IMR-90 (cell line): Measurements from ENCODE around the gene NCKAP5. TPM values are rescaled to one million over a fixed set of nuclear protein-coding genes. Genes with fewer than 3 reads are reported as not detected.

Experiments
- ATAC-seq: fragments of 200-7000 bp; cut with Tn5 transposase; 2 replicates; pipeline ENCODE4 v1.9.1; 2020; ENCODE audit warnings: low read depth, mild to moderate bottlenecking, moderate library complexity
- BruUV-seq: library from RNA; stranded (reverse); fragments of 400-500 nt; replicated peaks from 2 replicates; lab custom pipeline; 2021; lab: Mats Ljungman, UMichigan
- CTCF ChIA-PET: fragments of 300-600 bp; formaldehyde crosslinking; extraction: SDS; loops from one replicate; lab custom pipeline; 2021; ENCODE audit warnings: antibody characterized with exemption; lab: Yijun Ruan, JAX
- POLR2A ChIA-PET: fragments of 300-600 bp; sonication (Branson Sonifier 250); formaldehyde crosslinking; loops from one replicate; lab custom pipeline; 2022; ENCODE audit warnings: antibody characterized with exemption; ENCODE audit not compliant: unreplicated experiment; lab: Charles Lee
- DNase-seq: peaks from one replicate; pipeline ENCODE4 v3.0.0; 2013
- H2AFZ ChIP-seq: replicated peaks from 2 replicates; pipeline ENCODE3; 2013; ENCODE audit warnings: low read length, mild to moderate bottlenecking; ENCODE audit not compliant: poor library complexity
- H2AK5ac ChIP-seq: 2 replicates; pipeline ENCODE4 v1.6.1; 2013; ENCODE audit warnings: low read depth, low read length, inconsistent platforms
- H2AK9ac ChIP-seq: replicated peaks from 2 replicates; pipeline ENCODE3; 2013; ENCODE audit warnings: mild to moderate bottlenecking, low read depth, low read length, moderate library complexity; ENCODE audit not compliant: poor library complexity
- H2BK120ac ChIP-seq: 2 replicates; pipeline ENCODE4 v1.6.1; 2013; ENCODE audit warnings: low read depth, low read length, inconsistent platforms
- H2BK15ac ChIP-seq: 3 replicates; pipeline ENCODE4 v1.6.1; 2013; ENCODE audit warnings: low read depth, low read length, inconsistent platforms
- H2BK20ac ChIP-seq: 2 replicates; pipeline ENCODE4 v1.6.1; 2013; ENCODE audit warnings: low read depth, mild to moderate bottlenecking, inconsistent platforms, low read length, moderate library complexity
- H2BK5ac ChIP-seq: 2 replicates; pipeline ENCODE4 v1.6.1; 2013; ENCODE audit warnings: mild to moderate bottlenecking, low read depth, low read length, inconsistent platforms; ENCODE audit not compliant: poor library complexity, severe bottlenecking
- H3K14ac ChIP-seq: replicated peaks from 2 replicates; pipeline ENCODE4 v1.6.1; 2013; ENCODE audit warnings: low read depth, low read length, inconsistent platforms
- H3K18ac ChIP-seq: 2 replicates; pipeline ENCODE4 v1.6.1; 2013; ENCODE audit warnings: low read depth, low read length, control low read depth
- H3K23ac ChIP-seq: 2 replicates; pipeline ENCODE4 v1.6.1; 2013; ENCODE audit warnings: low read depth, low read length, inconsistent platforms
- H3K27ac ChIP-seq: 2 replicates; pipeline ENCODE4 v1.5.1; 2013; ENCODE audit warnings: mild to moderate bottlenecking, control low read depth, low read length; ENCODE audit not compliant: insufficient read depth
- H3K27me3 ChIP-seq: 2 replicates; pipeline ENCODE4 v1.6.1; 2013; ENCODE audit warnings: low read length; ENCODE audit not compliant: control insufficient read depth, insufficient read depth
- H3K36me3 ChIP-seq: 2 replicates; pipeline ENCODE4 v1.6.1; 2013; ENCODE audit warnings: low read length, mixed read lengths; ENCODE audit not compliant: control insufficient read depth, insufficient read depth
- H3K4ac ChIP-seq: 2 replicates; pipeline ENCODE4 v1.6.1; 2013; ENCODE audit warnings: low read depth, low read length, inconsistent platforms
- H3K4me1 ChIP-seq: 2 replicates; pipeline ENCODE4 v1.6.1; 2013; ENCODE audit warnings: low read length, mixed read lengths; ENCODE audit not compliant: control insufficient read depth, insufficient read depth
- H3K4me2 ChIP-seq: 2 replicates; pipeline ENCODE4 v1.6.1; 2013; ENCODE audit warnings: low read depth, mild to moderate bottlenecking, control low read depth, low read length, moderate library complexity
- H3K4me3 ChIP-seq: 2 replicates; pipeline ENCODE4 v1.5.1; 2013; ENCODE audit warnings: low read depth, mild to moderate bottlenecking, control low read depth, low read length, moderate library complexity; ENCODE audit not compliant: insufficient read depth
- H3K56ac ChIP-seq: 2 replicates; pipeline ENCODE4 v1.6.1; 2013; ENCODE audit warnings: low read length, inconsistent platforms; ENCODE audit not compliant: insufficient read depth; ENCODE audit errors: extremely low read depth
- H3K79me1 ChIP-seq, 2 experiments: 2 replicates each; pipeline ENCODE4 v1.6.1; 2013; ENCODE audit warnings: low read length in 2 of 2, inconsistent platforms in 1 of 2, low read depth in 1 of 2
- H3K9ac ChIP-seq: 2 replicates; pipeline ENCODE4 v1.6.1; 2013; ENCODE audit warnings: low read depth, low read length, control low read depth
- H3K9me1 ChIP-seq: 2 replicates; pipeline ENCODE4 v1.6.1; 2013; ENCODE audit warnings: low read length, inconsistent platforms; ENCODE audit not compliant: insufficient read depth
- H3K9me3 ChIP-seq: 2 replicates; pipeline ENCODE4 v1.6.1; 2013; ENCODE audit warnings: low read length; ENCODE audit not compliant: control insufficient read depth, insufficient read depth
- H4K20me1 ChIP-seq: 2 replicates; pipeline ENCODE4 v1.6.1; 2013; ENCODE audit warnings: low read length, inconsistent platforms; ENCODE audit not compliant: insufficient read depth
- H4K5ac ChIP-seq: 2 replicates; pipeline ENCODE4 v1.6.1; 2013; ENCODE audit warnings: mild to moderate bottlenecking, low read depth, low read length, control low read depth
- H4K8ac ChIP-seq, 2 experiments: 2 replicates each; pipeline ENCODE4 v1.6.1; 2013; ENCODE audit warnings: low read depth in 2 of 2, low read length in 2 of 2, control low read depth in 1 of 2, inconsistent platforms in 1 of 2
- H4K91ac ChIP-seq: 2 replicates; pipeline ENCODE4 v1.6.1; 2013; ENCODE audit warnings: low read depth, low read length, inconsistent platforms; ENCODE audit not compliant: insufficient read depth
- CEBPB ChIP-seq: IDR thresholded peaks from 2 replicates; pipeline ENCODE4 v1.6.1; 2012; ENCODE audit warnings: low read depth, low read length, improper control_type of control experiment
- CHD1 ChIP-seq: IDR thresholded peaks from 2 replicates; pipeline ENCODE4 v1.6.1; 2012; ENCODE audit warnings: low read depth, low read length, improper control_type of control experiment
- CTCF ChIP-seq: conservative IDR thresholded peaks from 2 replicates; pipeline ENCODE4 v1.5.1; 2012; ENCODE audit warnings: mild to moderate bottlenecking, low read depth, low read length, improper control_type of control experiment
- FOS ChIP-seq: fragments of 150-350 bp; IDR thresholded peaks from 2 replicates; pipeline ENCODE4 v1.6.1; 2016; ENCODE audit warnings: low read depth, low read length
- MAFK ChIP-seq: IDR thresholded peaks from 2 replicates; pipeline ENCODE4 v1.6.1; 2012; ENCODE audit warnings: low read depth, low read length, improper control_type of control experiment
- MAZ ChIP-seq: IDR thresholded peaks from 2 replicates; pipeline ENCODE4 v1.6.1; 2012; ENCODE audit warnings: low read depth, mild to moderate bottlenecking, low read length, improper control_type of control experiment, moderate library complexity, borderline replicate concordance
- MXI1 ChIP-seq: IDR thresholded peaks from 2 replicates; pipeline ENCODE4 v1.6.1; 2012; ENCODE audit warnings: low read depth, mild to moderate bottlenecking, low read length, moderate library complexity, borderline replicate concordance
- POLR2A ChIP-seq: IDR thresholded peaks from 2 replicates; pipeline ENCODE4 v1.6.1; 2012; ENCODE audit warnings: mild to moderate bottlenecking, low read depth, low read length
- RCOR1 ChIP-seq: IDR thresholded peaks from 2 replicates; pipeline ENCODE4 v1.6.1; 2012; ENCODE audit warnings: mild to moderate bottlenecking, low read length, improper control_type of control experiment; ENCODE audit not compliant: insufficient replicate concordance
- RFX5 ChIP-seq: IDR thresholded peaks from 2 replicates; pipeline ENCODE4 v1.8.0; 2012; ENCODE audit warnings: low read depth, mild to moderate bottlenecking, low read length, moderate library complexity
- SMC3 ChIP-seq: fragments of 150-350 bp; IDR thresholded peaks from 2 replicates; pipeline ENCODE4 v1.6.1; 2016; ENCODE audit warnings: low read depth, mild to moderate bottlenecking, antibody characterized with exemption, low read length, moderate library complexity
- WGBS, 2 experiments: methylation state at CpG; one replicate each; pipeline versions ENCODE4 v1.1.5 to v1.1.7; 2013; ENCODE audit warnings: missing lambda C conversion rate in 2 of 2; ENCODE audit not compliant: insufficient read length in 1 of 2; ENCODE audit errors: extremely low coverage in 2 of 2; 5-methylcytosine and 5-hydroxymethylcytosine counted together
- dilution Hi-C: fragments of 300-500 bp; cut with HindIII; formaldehyde crosslinking; loops from one replicate; pipeline ENCODE4 v1.14.3; 2018; ENCODE audit warnings: low sequenced_read_pairs; ENCODE audit not compliant: unreplicated experiment
- in situ Hi-C: fragments of 300-500 bp; cut with MboI; formaldehyde crosslinking; loops from 3 replicates; pipeline ENCODE4 v1.14.3; 2019; ENCODE audit warnings: low sequenced_read_pairs, inconsistent platforms, mixed read lengths
- intact Hi-C: fragments of 100-400 bp; cut with micrococcal nuclease; formaldehyde crosslinking; loops from 2 replicates; pipeline ENCODE4 v1.10.0; 2022
- polyA plus RNA-seq, 3 experiments: library from polyadenylated mRNA; depleted of rRNA; stranded (reverse); fragments of >200 nt; gene quantifications; 2 replicates each; pipeline ENCODE4 v1.2.3, GENCODE V29; 2012; ENCODE audit warnings: low replicate concordance in 1 of 3
- total RNA-seq: library from RNA; depleted of rRNA; stranded (reverse); fragments of >200 nt; gene quantifications from 2 replicates; pipeline ENCODE4 v1.2.3, GENCODE V29; 2012
- TF ChIP-seq, protein P1 (sequence below): fragments of 150-350 bp; IDR thresholded peaks from 2 replicates; pipeline ENCODE4 v1.6.1; 2016; ENCODE audit warnings: low read depth, mild to moderate bottlenecking, low read length, moderate library complexity, borderline replicate concordance
- TF ChIP-seq, protein P2 (sequence below): fragments of 150-350 bp; IDR thresholded peaks from 2 replicates; pipeline ENCODE4 v1.6.1; 2017; ENCODE audit warnings: mild to moderate bottlenecking, antibody characterized with exemption, low read length, low read depth

NCKAP5 gene
- total and polyA plus RNA-seq, 2 of the 4 experiments (the other 2 are of a cell fraction): 2.7 to 3.9 TPM

GRCh38 chr2:132662732-132663131 lies 905.5 kb downstream of the NCKAP5 start:
- in situ Hi-C loops: loop anchor here (25.0 kb wide), 2 partner anchors 900 to 1175 kb away; partner anchors contain the start of gene NCKAP5
- CTCF ChIA-PET: no interaction called here

More at GRCh38 chr2:132662732-132663131, 905.5 kb downstream of the NCKAP5 start:
- ATAC-seq (peak; percentile 77), DNase-seq (peak; percentile 91)
- Histone ChIP-seq H2AK5ac (no peak overlapping the region), H4K5ac (no peak overlapping the region), H4K8ac (no peak overlapping the region), H3K79me1 (peaks cover 30 to 78% of the 10 kb centered on the region in 2 experiments), H3K27me3 (no peaks in the 10 kb centered on the region), H3K4me2 (peak overlapping the region; percentile 53), H2BK120ac (peak overlapping the region; percentile 75; the same call in 1 of the 2 replicates), H3K4me1 (peaks cover 15% of the 10 kb centered on the region), H2AFZ (no peak overlapping the region), H3K36me3 (peaks cover 11% of the 10 kb centered on the region; the same call in 1 of the 2 replicates), H3K27ac (no peak overlapping the region; the same call in 1 of the 2 replicates), H2BK15ac (no peak overlapping the region; the same call in 2 of the 3 replicates), H2BK20ac (peak overlapping the region; percentile 47; the same call in 1 of the 2 replicates), H3K14ac (no peak overlapping the region), H4K91ac (no peak overlapping the region), H2BK5ac (peak overlapping the region; percentile 71), H2AK9ac (no peak overlapping the region), H3K4ac (no peak overlapping the region), H3K4me3 (peak overlapping the region; percentile 1; the same call in 1 of the 2 replicates), H4K20me1 (peaks cover 8% of the 10 kb centered on the region; the same call in 1 of the 2 replicates), H3K18ac (peak overlapping the region; percentile 50; the same call in 1 of the 2 replicates), H3K9me3 (no peaks in the 10 kb centered on the region), H3K9ac (no peak overlapping the region), H3K56ac (no peak overlapping the region), H3K9me1 (peaks cover 21% of the 10 kb centered on the region), H3K23ac (no peak overlapping the region)
- intact Hi-C loops (no loop called here), dilution Hi-C loops (no loop called here)
- no CpG with 5 or more reads among the region's 3 CpGs for WGBS, 2 experiments
- no peak for TF ChIP-seq SMC3
- TF ChIP-seq CEBPB: no peak
- TF ChIP-seq CHD1: no peak
- no peak for TF ChIP-seq FOS
- TF ChIP-seq, protein P1, sequence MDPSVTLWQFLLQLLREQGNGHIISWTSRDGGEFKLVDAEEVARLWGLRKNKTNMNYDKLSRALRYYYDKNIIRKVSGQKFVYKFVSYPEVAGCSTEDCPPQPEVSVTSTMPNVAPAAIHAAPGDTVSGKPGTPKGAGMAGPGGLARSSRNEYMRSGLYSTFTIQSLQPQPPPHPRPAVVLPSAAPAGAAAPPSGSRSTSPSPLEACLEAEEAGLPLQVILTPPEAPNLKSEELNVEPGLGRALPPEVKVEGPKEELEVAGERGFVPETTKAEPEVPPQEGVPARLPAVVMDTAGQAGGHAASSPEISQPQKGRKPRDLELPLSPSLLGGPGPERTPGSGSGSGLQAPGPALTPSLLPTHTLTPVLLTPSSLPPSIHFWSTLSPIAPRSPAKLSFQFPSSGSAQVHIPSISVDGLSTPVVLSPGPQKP: no peak
- no peak for TF ChIP-seq POLR2A
- no peak for TF ChIP-seq RFX5
- no peak for TF ChIP-seq MAZ
- no peak for TF ChIP-seq MXI1
- no peak for TF ChIP-seq MAFK
- TF ChIP-seq, protein P2, sequence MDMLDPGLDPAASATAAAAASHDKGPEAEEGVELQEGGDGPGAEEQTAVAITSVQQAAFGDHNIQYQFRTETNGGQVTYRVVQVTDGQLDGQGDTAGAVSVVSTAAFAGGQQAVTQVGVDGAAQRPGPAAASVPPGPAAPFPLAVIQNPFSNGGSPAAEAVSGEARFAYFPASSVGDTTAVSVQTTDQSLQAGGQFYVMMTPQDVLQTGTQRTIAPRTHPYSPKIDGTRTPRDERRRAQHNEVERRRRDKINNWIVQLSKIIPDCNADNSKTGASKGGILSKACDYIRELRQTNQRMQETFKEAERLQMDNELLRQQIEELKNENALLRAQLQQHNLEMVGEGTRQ: no peak
- TF ChIP-seq RCOR1: no peak
- no peak for TF ChIP-seq CTCF
- BruUV-seq: no TSS peak
- POLR2A ChIA-PET: no interaction called here
